H9 (cell line): ENCODE results near the gene ZRANB1. TPM values are rescaled to one million over a fixed set of nuclear protein-coding genes. Genes with fewer than 3 reads are reported as not detected.
A peak's percentile ranks its signal among the peaks of the same experiment; 100 is the strongest.

Experiments used
- DNase-seq: peaks from one replicate; pipeline ENCODE4 v3.0.0-alpha.2; 2017
- H2AFZ ChIP-seq: one replicate; pipeline ENCODE4 v1.6.1; 2013; ENCODE audit warnings: mild to moderate bottlenecking, low read length, control low read depth, moderate library complexity
- H2AK5ac ChIP-seq: 2 replicates; pipeline ENCODE4 v1.6.1; 2013; ENCODE audit warnings: low read length, control low read depth, mixed read lengths; ENCODE audit not compliant: insufficient read length
- H2BK120ac ChIP-seq: one replicate; pipeline ENCODE4 v1.6.1; 2013; ENCODE audit warnings: low read depth, mild to moderate bottlenecking, low read length, control low read depth, inconsistent platforms; ENCODE audit not compliant: poor library complexity, severe bottlenecking
- H2BK12ac ChIP-seq: 2 replicates; pipeline ENCODE4 v1.6.1; 2013; ENCODE audit warnings: low read length, control low read depth, mixed read lengths, low read depth; ENCODE audit not compliant: insufficient read length
- H2BK15ac ChIP-seq: 2 replicates; pipeline ENCODE4 v1.6.1; 2013; ENCODE audit warnings: low read depth, low read length, control low read depth
- H2BK20ac ChIP-seq: one replicate; pipeline ENCODE4 v1.6.1; 2013; ENCODE audit warnings: low read depth, mild to moderate bottlenecking, low read length, control low read depth, inconsistent platforms; ENCODE audit not compliant: poor library complexity, severe bottlenecking
- H2BK5ac ChIP-seq: 2 replicates; pipeline ENCODE4 v1.6.1; 2013; ENCODE audit warnings: low read length, control low read depth, mixed read lengths; ENCODE audit not compliant: insufficient read length
- H3K14ac ChIP-seq: 2 replicates; pipeline ENCODE4 v1.6.1; 2013; ENCODE audit warnings: low read length, control low read depth; ENCODE audit not compliant: insufficient read depth
- H3K18ac ChIP-seq: 2 replicates; pipeline ENCODE4 v1.6.1; 2013; ENCODE audit warnings: low read depth, mild to moderate bottlenecking, mixed read lengths, low read length, control low read depth; ENCODE audit not compliant: insufficient read length
- H3K23ac ChIP-seq: 2 replicates; pipeline ENCODE4 v1.6.1; 2013; ENCODE audit warnings: low read length, control low read depth, mixed read lengths, low read depth; ENCODE audit not compliant: insufficient read length
- H3K23me2 ChIP-seq: 2 replicates; pipeline ENCODE4 v1.6.1; 2013; ENCODE audit warnings: low read depth, mild to moderate bottlenecking, mixed read lengths, low read length, control low read depth; ENCODE audit not compliant: insufficient read length, poor library complexity, severe bottlenecking
- H3K27ac ChIP-seq: 2 replicates; pipeline ENCODE4 v1.5.1; 2013; ENCODE audit warnings: low read length, control low read depth, mixed read lengths, low read depth; ENCODE audit not compliant: insufficient read length
- H3K27me3 ChIP-seq: 2 replicates; pipeline ENCODE4 v1.6.1; 2013; ENCODE audit warnings: low read length, control low read depth, inconsistent platforms; ENCODE audit not compliant: insufficient read depth
- H3K4ac ChIP-seq: 2 replicates; pipeline ENCODE4 v1.6.1; 2013; ENCODE audit warnings: low read depth, mild to moderate bottlenecking, control low read depth, inconsistent platforms, low read length, moderate library complexity
- H3K4me1 ChIP-seq: 2 replicates; pipeline ENCODE4 v1.6.1; 2013; ENCODE audit warnings: low read length, control low read depth, inconsistent platforms; ENCODE audit not compliant: insufficient read depth
- H3K4me2 ChIP-seq: 2 replicates; pipeline ENCODE4 v1.6.1; 2013; ENCODE audit warnings: low read length, control low read depth, mixed read lengths; ENCODE audit not compliant: insufficient read length, insufficient read depth
- H3K56ac ChIP-seq: 2 replicates; pipeline ENCODE4 v1.6.1; 2013; ENCODE audit warnings: low read depth, mild to moderate bottlenecking, mixed read lengths, low read length, control low read depth; ENCODE audit not compliant: insufficient read length
- H3K79me1 ChIP-seq: 2 replicates; pipeline ENCODE4 v1.6.1; 2013; ENCODE audit warnings: low read depth, mild to moderate bottlenecking, moderate library complexity, low read length, control low read depth, inconsistent platforms; ENCODE audit not compliant: insufficient read depth, poor library complexity, severe bottlenecking
- H3K79me2 ChIP-seq: 2 replicates; pipeline ENCODE4 v1.6.1; 2013; ENCODE audit warnings: low read length, control low read depth, inconsistent platforms; ENCODE audit not compliant: insufficient read depth
- H3K9ac ChIP-seq: 2 replicates; pipeline ENCODE4 v1.6.1; 2013; ENCODE audit warnings: low read length, control low read depth, mixed read lengths; ENCODE audit not compliant: insufficient read length; ENCODE audit errors: extremely low read depth
- H3K9me3 ChIP-seq: one replicate; pipeline ENCODE4 v1.6.1; 2013; ENCODE audit warnings: low read depth, low read length, inconsistent platforms; ENCODE audit not compliant: control insufficient read depth
- H3T11ph ChIP-seq: one replicate; pipeline ENCODE4 v1.6.1; 2013; ENCODE audit warnings: mild to moderate bottlenecking, low read length, control low read depth, inconsistent platforms
- H4K20me1 ChIP-seq: one replicate; pipeline ENCODE4 v1.6.1; 2013; ENCODE audit not compliant: control insufficient read depth, insufficient read length, insufficient read depth
- H4K5ac ChIP-seq: 2 replicates; pipeline ENCODE4 v1.6.1; 2013; ENCODE audit warnings: low read depth, mild to moderate bottlenecking, mixed read lengths, low read length, control low read depth; ENCODE audit not compliant: insufficient read length
- H4K8ac ChIP-seq: replicated peaks from 2 replicates; pipeline ENCODE4 v1.6.1; 2013; ENCODE audit warnings: low read length, control low read depth, mixed read lengths, low read depth; ENCODE audit not compliant: insufficient read length
- H4K91ac ChIP-seq: 2 replicates; pipeline ENCODE4 v1.6.1; 2013; ENCODE audit warnings: low read depth, mild to moderate bottlenecking, moderate library complexity, mixed read lengths, low read length, control low read depth; ENCODE audit not compliant: insufficient read length
- H3K27ac Mint-ChIP-seq, 3 experiments: 2 replicates in 2 of 3; 3 replicates in 1 of 3; pipeline ENCODE4 v1.8.0; 2020 to 2021; ENCODE audit warnings: mixed read lengths in 3 of 3, mild to moderate bottlenecking in 1 of 3, moderate library complexity in 1 of 3
- H3K27me3 Mint-ChIP-seq: 2 replicates; pipeline ENCODE4 v1.8.0; 2021; ENCODE audit warnings: low read depth, mild to moderate bottlenecking, moderate library complexity, mixed read lengths
- H3K36me3 Mint-ChIP-seq, 3 experiments: 2 replicates in 2 of 3; 3 replicates in 1 of 3; pipeline ENCODE4 v1.8.0; 2020 to 2021; ENCODE audit warnings: low read depth in 3 of 3, mixed read lengths in 3 of 3; ENCODE audit not compliant: insufficient read depth in 1 of 3
- H3K4me1 Mint-ChIP-seq, 2 experiments: 2 replicates each; pipeline ENCODE4 v1.8.0; 2020; ENCODE audit warnings: mixed read lengths in 2 of 2
- H3K4me3 Mint-ChIP-seq, 2 experiments: 2 replicates in 1 of 2; 3 replicates in 1 of 2; pipeline ENCODE4 v1.8.0; 2020 to 2021; ENCODE audit warnings: mild to moderate bottlenecking in 2 of 2, mixed read lengths in 2 of 2, moderate library complexity in 1 of 2
- H3K9me3 Mint-ChIP-seq, 2 experiments: 2 replicates in 1 of 2; 3 replicates in 1 of 2; pipeline ENCODE4 v1.8.0; 2020; ENCODE audit warnings: mild to moderate bottlenecking in 2 of 2, mixed read lengths in 2 of 2, moderate library complexity in 1 of 2
- CTCF ChIP-seq: fragments of 200-600 bp; sonication (generic); conservative IDR thresholded peaks from 3 replicates; pipeline ENCODE4 v1.8.0; 2021; ENCODE audit warnings: antibody characterized with exemption, mild to moderate bottlenecking
- WGBS: extraction: QIAGEN DNeasy Blood & Tissue Kit; methylation state at CpG from one replicate; pipeline ENCODE4 v1.1.7; 2013; ENCODE audit warnings: missing lambda C conversion rate, low lambda C conversion rate, mixed read lengths; ENCODE audit not compliant: insufficient read length; ENCODE audit errors: extremely low coverage; 5-methylcytosine and 5-hydroxymethylcytosine counted together
- total RNA-seq: library from RNA; stranded (reverse); gene quantifications from 2 replicates; pipeline ENCODE4 v1.2.1, GENCODE V29; 2021

Gene ZRANB1
- total RNA-seq, 1 experiment from 2014 or later, result 17.4 TPM

GRCh38 chr10:125004571-125005311, 62.8 kb downstream of the ZRANB1 start:
- Mint-ChIP-seq H3K4me1 (peaks cover 18 to 28% of the 10 kb centered on the region in 2 experiments), H3K36me3 (peaks cover 45 to 77% (median 64%) of the 10 kb centered on the region in 3 experiments), H3K27me3 (no peaks in the 10 kb centered on the region; the same call in 1 of the 2 replicates), H3K9me3 (no peaks in the 10 kb centered on the region), H3K4me3 (no peak overlapping the region), H3K27ac (peak overlapping the region; percentile 18 to 85 (median 28); a peak in 2 of 7 replicates)
- Histone ChIP-seq H3K79me2 (peaks cover 20% of the 10 kb centered on the region; the same call in 1 of the 2 replicates), H3K23ac (no peak overlapping the region), H3K23me2 (no peaks in the 10 kb centered on the region), H3K9me3 (no peaks in the 10 kb centered on the region), H3K4ac (no peak overlapping the region), H2AFZ (no peak overlapping the region), H2BK120ac (no peak overlapping the region), H3K79me1 (peaks cover 7% of the 10 kb centered on the region), H3K4me2 (no peak overlapping the region), H3T11ph (no peak overlapping the region), H3K18ac (no peak overlapping the region), H2BK20ac (no peak overlapping the region), H4K5ac (no peak overlapping the region), H2AK5ac (no peak overlapping the region), H3K4me1 (no peaks in the 10 kb centered on the region), H4K8ac (no peak overlapping the region), H3K27me3 (no peaks in the 10 kb centered on the region), H4K20me1 (no peaks in the 10 kb centered on the region), H2BK15ac (no peak overlapping the region), H2BK12ac (no peak overlapping the region), H4K91ac (no peak overlapping the region), H3K56ac (no peak overlapping the region), H2BK5ac (no peak overlapping the region), H3K27ac (no peak overlapping the region), H3K9ac (no peak overlapping the region), H3K14ac (no peak overlapping the region)
- DNase-seq, result no peak
- no peak for TF ChIP-seq CTCF
- no CpG with 5 or more reads among the region's 19 CpGs for WGBS
